Progenitor cell of endocrine pancreas (in vitro differentiated cells): ENCODE results near the gene GLTP. TPM values are rescaled to one million over a fixed set of nuclear protein-coding genes. Genes with fewer than 3 reads are reported as not detected.

Experiments used
- DNase-seq: peaks from one replicate; pipeline ENCODE4 v3.0.0; 2021; ENCODE audit warnings: low spot score; ENCODE audit not compliant: unreplicated experiment
- H3K27ac Mint-ChIP-seq: 2 replicates; pipeline ENCODE4 v1.8.0; 2021; ENCODE audit warnings: mild to moderate bottlenecking, moderate library complexity, mixed read lengths
- H3K27me3 Mint-ChIP-seq: 2 replicates; pipeline ENCODE4 v1.8.0; 2021; ENCODE audit warnings: mixed read lengths
- H3K36me3 Mint-ChIP-seq: 2 replicates; pipeline ENCODE4 v1.8.0; 2022; ENCODE audit warnings: mixed read lengths; ENCODE audit not compliant: insufficient read depth
- H3K4me1 Mint-ChIP-seq: 2 replicates; pipeline ENCODE4 v1.8.0; 2021; ENCODE audit warnings: low read depth, mixed read lengths
- H3K4me3 Mint-ChIP-seq: 2 replicates; pipeline ENCODE4 v1.8.0; 2021; ENCODE audit warnings: low read depth, mild to moderate bottlenecking, moderate library complexity, mixed read lengths
- H3K9me3 Mint-ChIP-seq: 2 replicates; pipeline ENCODE4 v1.8.0; 2021; ENCODE audit warnings: low read depth, mixed read lengths
- CTCF ChIP-seq: fragments of 200-600 bp; sonication (generic); IDR thresholded peaks from one replicate; pipeline ENCODE4 v1.5.0; 2021; ENCODE audit warnings: antibody characterized with exemption, mild to moderate bottlenecking; ENCODE audit not compliant: unreplicated experiment
- total RNA-seq: library from RNA; stranded (reverse); gene quantifications from 2 replicates; pipeline ENCODE4 v1.2.1, GENCODE V29; 2021

GLTP gene
- total RNA-seq, 1 donor from 2014 or later = 21.7 TPM

- no peak overlapping the region for H3K4me3 Mint-ChIP-seq
- DNase-seq = no peak
- H3K27ac Mint-ChIP-seq = no peak overlapping the region
- H3K9me3 Mint-ChIP-seq = no peaks in the 10 kb centered on the region
- no peak for TF ChIP-seq CTCF
- H3K4me1 Mint-ChIP-seq = peaks cover 6% of the 10 kb centered on the region
- H3K36me3 Mint-ChIP-seq = peaks cover 14% of the 10 kb centered on the region
- no peaks in the 10 kb centered on the region for H3K27me3 Mint-ChIP-seq
Measured at GRCh38 chr12:109920261-109920780, 40.0 kb upstream of the GLTP start.

- H3K4me1 Mint-ChIP-seq = no peaks in the 10 kb centered on the region
- no peaks in the 10 kb centered on the region for H3K9me3 Mint-ChIP-seq
- H3K4me3 Mint-ChIP-seq = no peak overlapping the region
- peaks cover 15% of the 10 kb centered on the region for H3K36me3 Mint-ChIP-seq
- no peaks in the 10 kb centered on the region for H3K27me3 Mint-ChIP-seq
- no peak overlapping the region for H3K27ac Mint-ChIP-seq
- no peak for TF ChIP-seq CTCF
- DNase-seq = no peak
Measured at GRCh38 chr12:109919456-109919855, 39.1 kb upstream of the GLTP start.

- Mint-ChIP-seq H3K4me1 (no peaks in the 10 kb centered on the region), H3K9me3 (no peaks in the 10 kb centered on the region), H3K36me3 (peaks cover 20% of the 10 kb centered on the region), H3K27ac (no peak overlapping the region), H3K4me3 (no peak overlapping the region), H3K27me3 (no peaks in the 10 kb centered on the region)
- TF ChIP-seq CTCF = no peak
- DNase-seq = no peak
Measured at GRCh38 chr12:109916045-109916444, 35.7 kb upstream of the GLTP start.

GRCh38 chr12:109915171-109916040, 35.1 kb upstream of the GLTP start:
- Mint-ChIP-seq H3K27ac (no peak overlapping the region), H3K36me3 (peaks cover 20% of the 10 kb centered on the region), H3K4me3 (no peak overlapping the region), H3K4me1 (no peaks in the 10 kb centered on the region), H3K27me3 (no peaks in the 10 kb centered on the region), H3K9me3 (no peaks in the 10 kb centered on the region)
- TF ChIP-seq CTCF = no peak
- DNase-seq = no peak

GRCh38 chr12:109914461-109914860, 34.1 kb upstream of the GLTP start:
- no peak for DNase-seq
- TF ChIP-seq CTCF = no peak
- H3K36me3 Mint-ChIP-seq = peaks cover 18% of the 10 kb centered on the region
- H3K27ac Mint-ChIP-seq = peak overlapping the region; percentile 28
- no peaks in the 10 kb centered on the region for H3K9me3 Mint-ChIP-seq
- H3K4me1 Mint-ChIP-seq = no peaks in the 10 kb centered on the region
- H3K27me3 Mint-ChIP-seq = no peaks in the 10 kb centered on the region
- no peak overlapping the region for H3K4me3 Mint-ChIP-seq
